ENCODE data around the gene LMO7.

- no peak for TF ChIP-seq CTCF (IDR thresholded peaks at IDR 0.05; ENCODE audit: control extremely low read depth in 1 of 3, insufficient read depth in 1 of 3, low read depth in 1 of 3, low read length in 3 of 3)
- no peak for TF ChIP-seq EZH2 (IDR thresholded peaks at IDR 0.05; ENCODE audit: low read depth, low read length, severe bottlenecking)
- TF ChIP-seq JUN (IDR thresholded peaks at IDR 0.05; ENCODE audit: low read depth, low read length), result no peak
- no peak for TF ChIP-seq E2F6 (IDR thresholded peaks at IDR 0.05)
- TF ChIP-seq USF2 (IDR thresholded peaks at IDR 0.05; ENCODE audit: low read length), result no peak
These were observed 134.5 kb downstream of the LMO7 start for GRCh38 chr13:75770592-75771011.
